HUES64 (cell line): ENCODE measurements around the gene ASB6.

Source experiments
- H3K27ac ChIP-seq: 2 replicates; pipeline ENCODE4 v1.7.0; 2013; ENCODE audit warnings: low read depth, low read length, inconsistent platforms
- H3K27me3 ChIP-seq: 2 replicates; pipeline ENCODE4 v1.6.1; 2013; ENCODE audit warnings: mild to moderate bottlenecking, low read length; ENCODE audit not compliant: insufficient read depth
- H3K36me3 ChIP-seq: 2 replicates; pipeline ENCODE4 v1.6.1; 2013; ENCODE audit warnings: mild to moderate bottlenecking, low read length; ENCODE audit not compliant: insufficient read depth
- H3K4me1 ChIP-seq: 2 replicates; pipeline ENCODE4 v1.6.1; 2013; ENCODE audit warnings: mild to moderate bottlenecking, low read length, moderate library complexity; ENCODE audit not compliant: insufficient read depth
- H3K4me3 ChIP-seq: 2 replicates; pipeline ENCODE4 v1.5.1; 2013; ENCODE audit warnings: mild to moderate bottlenecking, low read length, moderate library complexity
- H3K9ac ChIP-seq: 2 replicates; pipeline ENCODE4 v1.6.1; 2013; ENCODE audit warnings: mild to moderate bottlenecking, low read depth, low read length
- H3K9me3 ChIP-seq: 2 replicates; pipeline ENCODE4 v1.6.1; 2013; ENCODE audit warnings: low read depth, low read length; ENCODE audit not compliant: insufficient read depth
- WGBS: fragments of 150-250, 120-280 bp; methylation state at CpG from one replicate; pipeline ENCODE4 v1.1.7; 2013; ENCODE audit warnings: missing lambda C conversion rate; 5-methylcytosine and 5-hydroxymethylcytosine counted together

The ASB6 gene

GRCh38 chr9:129653823-129654553, 12.0 kb upstream of the ASB6 start:
- Histone ChIP-seq H3K9me3 (no peaks in the 10 kb centered on the region), H3K4me3 (no peak overlapping the region), H3K27ac (no peak overlapping the region), H3K27me3 (no peaks in the 10 kb centered on the region), H3K9ac (no peak overlapping the region), H3K4me1 (no peaks in the 10 kb centered on the region), H3K36me3 (no peaks in the 10 kb centered on the region)
- WGBS: 61% methylated on average over 17 of the region's 19 CpGs

GRCh38 chr9:129650680-129651235, 8.8 kb upstream of the ASB6 start:
- no peak overlapping the region for H3K27ac ChIP-seq
- H3K4me1 ChIP-seq: no peaks in the 10 kb centered on the region
- H3K4me3 ChIP-seq: no peak overlapping the region
- no peak overlapping the region for H3K9ac ChIP-seq
- 91% methylated on average over 10 of the region's 10 CpGs for WGBS
- no peaks in the 10 kb centered on the region for H3K36me3 ChIP-seq
- no peaks in the 10 kb centered on the region for H3K27me3 ChIP-seq
- H3K9me3 ChIP-seq: no peaks in the 10 kb centered on the region

- Histone ChIP-seq H3K4me3 (no peak overlapping the region), H3K4me1 (no peaks in the 10 kb centered on the region), H3K36me3 (no peaks in the 10 kb centered on the region), H3K9me3 (no peaks in the 10 kb centered on the region), H3K27me3 (no peaks in the 10 kb centered on the region), H3K27ac (no peak overlapping the region), H3K9ac (no peak overlapping the region)
- 91% methylated on average over 20 of the region's 20 CpGs for WGBS
These were observed 8.1 kb upstream of the ASB6 start for GRCh38 chr9:129649726-129650679.

GRCh38 chr9:129648764-129649115, 6.8 kb upstream of the ASB6 start:
- 89% methylated on average over 9 of the region's 10 CpGs for WGBS
- Histone ChIP-seq H3K9ac (no peak overlapping the region), H3K27me3 (no peaks in the 10 kb centered on the region)

GRCh38 chr9:129648092-129648763, 6.3 kb upstream of the ASB6 start:
- Histone ChIP-seq H3K27me3 (no peaks in the 10 kb centered on the region), H3K4me1 (no peaks in the 10 kb centered on the region), H3K9me3 (no peaks in the 10 kb centered on the region), H3K4me3 (no peak overlapping the region), H3K27ac (no peak overlapping the region), H3K36me3 (no peaks in the 10 kb centered on the region), H3K9ac (no peak overlapping the region)
- WGBS: 75% methylated on average over 16 of the region's 16 CpGs

More at GRCh38 chr9:129648764-129649115, 6.8 kb upstream of the ASB6 start:
- H3K27ac ChIP-seq: no peak overlapping the region
- H3K4me1 ChIP-seq: no peaks in the 10 kb centered on the region
- H3K4me3 ChIP-seq: no peak overlapping the region
- no peaks in the 10 kb centered on the region for H3K36me3 ChIP-seq
- no peaks in the 10 kb centered on the region for H3K9me3 ChIP-seq

GRCh38 chr9:129647635-129648034, 5.7 kb upstream of the ASB6 start:
- Histone ChIP-seq H3K9me3 (no peaks in the 10 kb centered on the region), H3K36me3 (no peaks in the 10 kb centered on the region), H3K27me3 (no peaks in the 10 kb centered on the region), H3K4me3 (no peak overlapping the region), H3K9ac (no peak overlapping the region), H3K27ac (no peak overlapping the region), H3K4me1 (no peaks in the 10 kb centered on the region)
- 84% methylated on average over 10 of the region's 10 CpGs for WGBS

- H3K27me3 ChIP-seq: no peaks in the 10 kb centered on the region
- H3K9ac ChIP-seq: no peak overlapping the region
- H3K4me3 ChIP-seq: no peak overlapping the region
- H3K9me3 ChIP-seq: no peaks in the 10 kb centered on the region
- H3K27ac ChIP-seq: no peak overlapping the region
- no peaks in the 10 kb centered on the region for H3K4me1 ChIP-seq
- no peaks in the 10 kb centered on the region for H3K36me3 ChIP-seq
- 99% methylated on average over 6 of the region's 7 CpGs for WGBS
These were observed 4.7 kb upstream of the ASB6 start for GRCh38 chr9:129646654-129647053.

GRCh38 chr9:129646252-129646651, 4.3 kb upstream of the ASB6 start:
- H3K9me3 ChIP-seq: no peaks in the 10 kb centered on the region
- H3K27me3 ChIP-seq: no peaks in the 10 kb centered on the region
- no peaks in the 10 kb centered on the region for H3K4me1 ChIP-seq
- 89% methylated on average over 12 of the region's 12 CpGs for WGBS
- H3K4me3 ChIP-seq: no peak overlapping the region
- no peak overlapping the region for H3K9ac ChIP-seq
- H3K36me3 ChIP-seq: no peaks in the 10 kb centered on the region
- no peak overlapping the region for H3K27ac ChIP-seq

- H3K27me3 ChIP-seq: no peaks in the 10 kb centered on the region
- H3K4me1 ChIP-seq: peaks cover 2% of the 10 kb centered on the region; the same call in 1 of the 2 replicates
- no peaks in the 10 kb centered on the region for H3K36me3 ChIP-seq
- no peak overlapping the region for H3K9ac ChIP-seq
- 88% methylated on average over 17 of the region's 17 CpGs for whole genome bisulfite sequencing
- no peaks in the 10 kb centered on the region for H3K9me3 ChIP-seq
- H3K27ac ChIP-seq: no peak overlapping the region
- no peak overlapping the region for H3K4me3 ChIP-seq
These were observed 3.0 kb upstream of the ASB6 start for GRCh38 chr9:129644902-129645301.

GRCh38 chr9:129644365-129644764, 2.4 kb upstream of the ASB6 start:
- Histone ChIP-seq H3K27me3 (no peaks in the 10 kb centered on the region), H3K4me1 (peaks cover 2% of the 10 kb centered on the region; the same call in 1 of the 2 replicates), H3K36me3 (0 out of 2 replicates have a peak, but pooled peaks cover 1% of the 10 kb centered on the region), H3K27ac (no peak overlapping the region), H3K4me3 (no peak overlapping the region), H3K9me3 (no peaks in the 10 kb centered on the region), H3K9ac (no peak overlapping the region)
- WGBS: 92% methylated on average over 11 of the region's 11 CpGs
